NCI-H1436 treated with DMSO at 0.1 percent for 48 hours (cell line): Measurements from ENCODE around the gene COL9A2.

Source experiments
- DNase-seq: peaks from one replicate; lab custom pipeline; 2025; lab: John Stamatoyannopoulos, UW

Gene COL9A2

DNA sequence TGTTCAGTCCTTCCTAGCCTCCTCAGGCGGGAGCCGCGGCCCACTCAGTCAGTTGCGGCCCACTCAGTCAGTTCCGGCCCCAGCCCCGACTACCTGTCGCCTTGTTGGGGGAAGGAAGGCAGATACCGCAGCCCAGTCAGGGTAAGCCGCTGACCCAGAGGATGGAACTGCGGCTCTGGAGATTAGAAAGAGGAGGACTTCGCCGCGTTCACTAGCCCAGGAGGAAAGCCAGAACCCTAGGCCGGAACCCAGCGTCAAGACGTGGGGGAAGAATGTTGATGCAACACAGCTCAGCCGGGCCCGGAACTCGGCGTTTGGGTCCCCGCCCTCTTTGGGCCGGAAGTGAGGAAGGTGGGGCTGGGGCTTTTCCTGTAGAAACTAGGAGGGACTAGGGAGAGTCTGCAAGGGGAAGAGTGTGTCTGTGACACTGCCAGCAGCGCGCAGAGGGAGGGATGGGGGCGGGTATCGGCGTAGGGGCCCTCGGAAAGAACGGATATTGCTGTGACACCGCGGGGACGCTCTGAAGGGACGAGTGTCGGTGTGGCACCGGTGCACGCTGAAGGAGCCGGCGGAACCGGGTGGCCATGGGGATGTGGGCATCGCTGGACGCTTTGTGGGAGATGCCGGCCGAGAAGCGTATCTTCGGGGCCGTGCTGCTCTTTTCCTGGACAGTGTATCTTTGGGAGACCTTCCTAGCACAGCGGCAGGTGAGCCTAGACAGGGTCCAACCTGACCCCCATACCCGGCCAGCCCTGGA lies 59.2 kb downstream of the COL9A2 start, which contains the start of gene ZMPSTE24:
Gene ZMPSTE24, plus strand, starts transcription at position 549 of the 757 bp plus-strand sequence. Its CDS starts 36 bp downstream, at position 585.
- DNase-seq = peak; percentile 80

DNA sequence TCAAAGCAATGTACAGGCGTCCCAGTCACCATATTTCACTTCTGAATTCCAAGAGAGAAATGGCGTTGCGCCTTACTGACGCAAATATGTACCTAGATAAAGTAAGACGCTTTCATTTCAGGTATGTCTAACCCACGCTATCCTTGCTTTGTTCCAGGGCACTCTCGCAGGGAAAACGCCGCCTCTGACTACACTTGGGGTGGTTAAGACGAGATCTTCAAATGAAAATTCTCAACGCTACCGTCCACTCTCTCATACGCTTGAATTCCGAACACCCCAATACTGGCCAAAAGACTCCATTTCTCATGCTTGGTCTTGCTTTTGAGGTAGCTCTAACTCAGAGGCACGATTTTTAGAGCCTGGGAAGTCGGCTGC lies 59.8 kb downstream of the COL9A2 start:
- DNase-seq = no peak

DNA sequence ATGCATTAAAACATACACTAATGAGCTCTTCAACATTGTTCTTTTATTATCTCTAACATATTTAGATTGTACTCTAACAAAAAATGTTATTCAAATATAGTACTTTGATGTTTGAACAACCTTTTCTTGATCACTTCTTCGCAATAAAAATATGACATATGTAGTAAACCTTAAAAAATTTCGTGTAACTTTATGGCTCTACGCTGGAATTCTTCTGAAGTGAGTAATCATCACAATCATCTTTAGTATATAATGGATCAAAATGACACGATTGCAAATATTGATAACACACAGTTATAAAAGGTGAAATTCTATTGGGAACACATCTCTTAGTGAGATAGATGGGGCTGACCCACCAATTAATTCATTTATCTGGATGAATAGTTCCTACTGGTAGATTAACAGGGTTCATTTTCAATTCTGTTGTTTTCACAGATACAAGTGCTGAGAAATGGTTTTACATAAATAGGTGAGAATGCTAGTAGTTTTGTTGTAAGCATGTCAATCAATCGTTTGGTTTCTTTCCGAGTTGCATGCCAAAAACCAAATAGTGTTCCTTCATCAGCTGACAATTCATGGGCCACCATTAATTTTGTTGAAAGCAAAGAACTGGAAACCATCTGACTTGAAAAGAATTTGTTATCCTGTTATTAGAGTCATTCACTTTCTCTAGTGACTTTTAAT lies 60.5 kb downstream of the COL9A2 start:
- DNase-seq = no peak

- DNase-seq = no peak
These were observed 61.9 kb downstream of the COL9A2 start for GRCh38 chr1:40255231-40255630.

DNA sequence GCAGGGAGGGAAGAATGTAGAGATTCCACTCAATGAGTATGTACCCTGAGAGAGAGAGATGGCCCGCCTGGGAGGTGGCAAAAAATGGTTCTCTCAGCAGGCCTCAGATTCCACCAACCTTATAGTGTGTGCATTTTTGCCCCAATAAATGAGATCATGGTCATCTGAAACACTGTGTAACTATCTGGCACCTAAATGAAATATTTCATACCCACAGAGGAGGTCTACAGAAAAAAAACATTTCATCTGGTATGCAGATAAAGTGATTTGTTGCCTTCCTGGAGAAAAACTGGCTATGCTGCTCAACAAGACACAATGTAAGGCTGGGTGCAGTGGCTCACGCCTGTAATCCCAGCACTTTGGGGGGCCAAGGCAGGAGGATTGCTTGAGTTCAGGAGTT lies 64.5 kb downstream of the COL9A2 start:
- no peak for DNase-seq

GRCh38 chr1:40251456-40251855 lies 65.6 kb downstream of the COL9A2 start:
- DNase-seq = no peak
